GM21723 (cell line): ENCODE data around the gene H19.

ENCODE experiments used
- ATAC-seq: cut with Tn5 transposase; IDR thresholded peaks from one replicate; pipeline ENCODE4 v1.9.1; 2021; ENCODE audit warnings: mild to moderate bottlenecking, moderate library complexity; ENCODE audit not compliant: unreplicated experiment

The H19 gene

GRCh38 chr11:1997755-1998154, at the start of gene H19:
Gene H19, minus strand, starts transcription at chr11:1997842.
- ATAC-seq = no peak

DNA sequence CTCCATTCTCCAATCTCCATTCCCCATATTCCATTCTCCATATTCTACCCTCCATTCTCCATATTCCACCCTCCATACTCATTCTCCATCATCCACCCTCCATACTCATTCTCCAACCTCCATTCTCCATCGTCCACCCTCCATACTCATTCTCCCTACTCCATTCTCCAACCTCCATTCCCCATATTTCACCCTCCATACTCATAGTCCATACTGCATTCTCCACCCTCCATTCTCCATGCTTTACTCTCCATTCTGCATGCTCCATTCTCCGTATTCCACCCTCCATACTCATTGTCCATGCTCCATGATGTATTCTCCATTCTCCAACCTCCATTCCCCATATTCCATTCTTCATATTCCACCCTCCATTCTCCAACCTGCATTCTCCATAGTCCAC, 44.3 kb upstream of the H19 start:
- no peak for ATAC-seq

GRCh38 chr11:2041153-2041552, 43.5 kb upstream of the H19 start:
- no peak for ATAC-seq

- no peak for ATAC-seq
These were observed 41.6 kb upstream of the H19 start for GRCh38 chr11:2039198-2039759.

GRCh38 chr11:2036863-2037486, 39.3 kb upstream of the H19 start:
- no peak for ATAC-seq

- no peak for ATAC-seq
These were observed 37.7 kb upstream of the H19 start for GRCh38 chr11:2035382-2035781.

GRCh38 chr11:2031058-2031457, 33.4 kb upstream of the H19 start:
- ATAC-seq = no peak

- ATAC-seq = no peak
These were observed 30.1 kb upstream of the H19 start for GRCh38 chr11:2027708-2028107.

DNA sequence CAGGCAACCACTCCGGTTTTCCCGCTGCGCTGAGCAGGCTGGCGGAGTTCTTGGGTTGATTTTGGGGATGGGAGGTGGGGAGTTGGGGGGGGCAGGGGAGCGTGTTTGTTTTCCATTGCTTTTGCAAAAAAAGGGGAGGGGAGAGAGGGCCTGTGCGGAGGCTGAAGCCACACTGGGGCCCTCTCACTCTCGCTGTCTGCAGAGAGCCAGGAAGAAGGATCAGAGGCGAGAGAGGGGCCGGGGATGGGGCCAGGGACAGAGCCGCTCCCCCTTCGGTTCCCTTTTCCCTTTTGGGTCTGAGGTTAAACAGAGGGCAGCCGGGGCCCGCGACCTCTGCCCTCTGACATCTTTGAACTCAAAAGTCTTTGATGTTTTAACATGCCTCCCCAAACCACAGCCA, 17.4 kb upstream of the H19 start:
- no peak for ATAC-seq

GRCh38 chr11:2012440-2012839, 14.8 kb upstream of the H19 start:
- no peak for ATAC-seq

GRCh38 chr11:2004466-2004865, 6.8 kb upstream of the H19 start:
- ATAC-seq = no peak

GRCh38 chr11:2002807-2003206, 5.2 kb upstream of the H19 start:
- ATAC-seq = no peak

DNA sequence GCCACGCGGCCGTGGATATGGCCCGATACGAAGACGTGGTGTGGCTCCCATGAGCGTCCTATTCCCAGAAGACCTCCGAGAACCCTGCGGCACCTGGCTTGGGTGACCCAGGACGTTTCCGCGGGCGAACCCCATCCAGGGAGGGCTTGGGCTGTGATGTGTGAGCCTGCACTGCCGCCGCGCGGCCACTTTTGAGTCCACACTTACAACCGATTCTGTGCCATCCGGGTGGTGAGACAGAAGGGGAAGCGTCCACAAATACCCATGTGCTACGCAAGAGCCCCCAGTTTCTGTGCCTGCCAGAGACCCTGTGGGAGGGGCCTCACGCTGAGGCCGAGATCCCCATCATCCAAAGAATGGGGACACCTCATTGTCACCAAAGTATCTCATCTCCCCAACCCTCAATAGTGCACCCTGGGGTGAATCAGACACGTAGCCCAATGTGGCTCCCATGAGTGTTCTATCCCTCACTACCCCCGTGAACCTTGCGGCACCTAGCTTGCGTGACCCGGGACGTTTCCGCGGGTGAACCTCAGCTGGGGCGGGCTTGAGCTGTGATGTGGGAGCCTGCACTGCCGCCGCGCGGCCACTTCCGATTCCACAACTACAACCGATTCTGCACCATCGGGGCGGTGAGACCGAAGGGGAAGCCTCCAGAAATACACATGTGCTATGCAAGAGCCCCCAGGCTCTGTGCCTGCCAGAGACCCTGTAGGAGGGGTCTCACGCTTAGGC, 4.6 kb upstream of the H19 start:
- no peak for ATAC-seq

DNA sequence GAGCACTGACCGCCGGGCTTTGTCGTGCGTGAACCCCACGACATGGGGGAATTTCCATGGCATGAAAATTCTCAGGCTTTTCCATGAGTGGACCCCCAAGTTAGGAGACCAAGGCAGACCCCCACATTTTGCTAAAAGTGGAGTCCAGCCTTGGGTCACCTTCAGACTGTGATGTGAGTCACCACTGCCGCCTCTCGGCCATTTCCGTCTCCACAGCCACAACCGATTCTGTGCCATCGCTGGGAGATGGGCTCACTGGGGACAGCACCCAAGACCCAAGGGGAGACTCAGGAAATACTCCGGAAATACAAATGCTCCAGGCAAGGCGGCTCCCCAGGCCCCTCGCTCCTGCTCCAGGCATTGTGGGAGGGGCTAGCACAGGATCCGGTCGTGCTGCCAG, 1.2 kb upstream of the H19 start:
- no peak for ATAC-seq

- no peak for ATAC-seq
These were observed 648 bp upstream of the H19 start for GRCh38 chr11:1998290-1998689.

GRCh38 chr11:1994121-1994520, 3.5 kb downstream of the H19 start:
- no peak for ATAC-seq

GRCh38 chr11:1992111-1992510, 5.5 kb downstream of the H19 start:
- no peak for ATAC-seq

DNA sequence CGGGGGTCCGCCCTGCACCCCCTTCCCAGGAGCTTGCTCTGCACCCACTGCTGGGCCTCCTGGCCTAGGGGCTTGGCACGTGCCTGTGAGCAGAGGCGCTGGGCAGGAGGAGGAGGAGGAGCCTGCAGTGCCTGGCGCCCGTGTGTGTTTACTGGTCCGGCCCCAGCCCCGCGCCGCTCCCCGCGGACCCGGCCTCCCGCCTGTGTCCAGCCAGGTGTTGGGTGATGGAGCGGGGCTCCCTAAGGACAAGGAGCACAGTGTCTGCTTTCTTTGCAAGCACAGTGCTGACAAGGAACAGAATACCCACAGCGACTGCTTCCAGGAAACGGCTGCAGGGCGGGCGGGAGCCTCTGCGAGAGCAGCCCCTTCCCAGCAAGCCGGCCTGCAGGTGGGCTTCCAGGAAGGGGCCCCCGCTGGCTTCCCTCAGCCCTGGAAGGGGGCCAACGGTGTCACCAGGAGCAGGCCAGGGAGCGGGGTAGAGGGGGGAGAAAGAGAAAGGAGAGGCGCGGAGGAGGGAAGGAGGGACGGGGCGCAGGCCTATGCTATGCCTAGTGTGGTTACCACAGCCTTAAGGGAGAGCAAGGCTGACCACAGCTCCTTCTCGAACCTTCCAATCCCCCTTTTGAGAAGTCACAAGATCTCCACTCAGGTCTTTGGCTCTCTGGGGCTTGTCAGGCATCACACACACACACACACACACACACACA, 6.6 kb downstream of the H19 start:
- ATAC-seq = no peak

GRCh38 chr11:1989953-1990352, 7.7 kb downstream of the H19 start:
- no peak for ATAC-seq

GRCh38 chr11:1988667-1989317, 8.8 kb downstream of the H19 start:
- ATAC-seq = no peak

DNA sequence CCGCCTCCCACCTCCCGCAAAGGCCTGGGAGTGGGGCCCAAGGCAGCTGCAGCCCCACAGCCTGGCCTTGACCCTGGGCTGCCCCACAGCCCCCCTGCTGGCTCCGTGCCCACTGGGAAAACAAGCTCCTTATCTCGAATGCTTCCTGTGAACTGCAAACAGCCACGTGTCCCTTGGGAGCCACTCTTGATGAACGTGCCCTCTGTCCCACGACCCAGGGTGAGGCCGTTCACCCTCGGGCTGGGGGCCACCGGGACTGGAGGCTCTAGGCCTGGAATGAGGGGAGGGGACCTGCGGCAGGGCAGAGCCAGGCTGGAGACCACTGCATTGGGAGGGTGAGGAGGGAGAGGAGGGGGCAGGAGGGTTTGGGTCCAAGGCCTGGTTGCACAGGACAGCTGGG, 9.5 kb downstream of the H19 start:
- ATAC-seq = no peak
